Upper lobe of left lung (tissue), 6 donors: ENCODE measurements around the gene BAG5. TPM values are rescaled to one million over a fixed set of nuclear protein-coding genes. Genes with fewer than 3 reads are reported as not detected.

Experiments used
- ATAC-seq, 2 donors: fragments of 200-7000 bp; cut with Tn5 transposase; one replicate each; pipeline ENCODE4 v1.9.1; 2022; ENCODE audit warnings: mild to moderate bottlenecking in 2 of 2, moderate library complexity in 2 of 2; ENCODE audit not compliant: low FRiP score in 2 of 2
- DNase-seq, 2 donors: peaks; one replicate each; pipeline ENCODE4 v3.0.0-alpha.2; 2019 to 2020
- H3K27ac ChIP-seq, 4 donors: fragments of 200-600 bp; sonication (generic); one replicate each; pipeline ENCODE4 v1.5.1; 2016 to 2019
- H3K27me3 ChIP-seq, 4 donors: fragments of 200-600 bp; sonication (generic); one replicate each; pipeline ENCODE4 v1.5.1; 2017 to 2019
- H3K36me3 ChIP-seq, 4 donors: fragments of 200-600 bp; sonication (generic); one replicate each; pipeline ENCODE4 v1.5.1; 2016 to 2019
- H3K4me1 ChIP-seq, 4 donors: fragments of 200-600 bp; sonication (generic); one replicate each; pipeline ENCODE4 v1.5.1; 2018 to 2019
- H3K4me3 ChIP-seq, 4 donors: fragments of 200-600 bp; sonication (generic); one replicate each; pipeline ENCODE4 v1.5.1; 2017 to 2019; ENCODE audit warnings: mild to moderate bottlenecking in 2 of 4, moderate library complexity in 1 of 4
- H3K9me3 ChIP-seq, 4 donors: fragments of 200-600 bp; sonication (generic); one replicate each; pipeline ENCODE4 v1.5.1; 2018 to 2019
- EP300 ChIP-seq, 4 donors: sonication (generic); formaldehyde crosslinking; IDR thresholded peaks; one replicate each; pipeline ENCODE4 v1.5.1; 2017; ENCODE audit warnings: antibody characterized with exemption in 4 of 4, control low read depth in 2 of 4
- POLR2A ChIP-seq, 4 donors: fragments of 450-650 bp; IDR thresholded peaks; one replicate each; pipeline ENCODE4 v1.5.1; 2016 to 2017; ENCODE audit warnings: antibody characterized with exemption in 4 of 4, mild to moderate bottlenecking in 2 of 4
- POLR2AphosphoS5 ChIP-seq, 2 donors: sonication (generic); formaldehyde crosslinking; IDR thresholded peaks; one replicate each; pipeline ENCODE4 v1.5.1; 2017; ENCODE audit warnings: antibody characterized with exemption in 2 of 2
- WGBS, 2 donors: methylation state at CpG; one replicate each; pipeline ENCODE4 v1.1.5; 2017 to 2018; 5-methylcytosine and 5-hydroxymethylcytosine counted together
- total RNA-seq, 6 donors: library from RNA; depleted of rRNA in 4 of 6; stranded (reverse); fragments of >200 nt in 4 of 6; gene quantifications; one replicate each; pipeline versions ENCODE4 v1.1.0 to v1.2.1, GENCODE V29; 2016 to 2021
- TF ChIP-seq, protein P1 (sequence below), 6 experiments: fragments of 450-650 bp in 4 of 6; fragments of 200-600 bp in 2 of 6; sonication (generic) in 2 of 6; IDR thresholded peaks; one replicate each; pipeline ENCODE4 v1.5.1; 2016 to 2019; ENCODE audit warnings: antibody characterized with exemption in 6 of 6
- donor health status: DM: no; HTN: no; CAD: no; lungs with moderate emphysema.
- donor health status: DM: no; HTN: yes; CAD: no; lungs with severe emphysema.

Gene BAG5
- total RNA-seq, 6 donors from 2014 or later: 12.6 to 36.9 (median 27.1) TPM

DNA sequence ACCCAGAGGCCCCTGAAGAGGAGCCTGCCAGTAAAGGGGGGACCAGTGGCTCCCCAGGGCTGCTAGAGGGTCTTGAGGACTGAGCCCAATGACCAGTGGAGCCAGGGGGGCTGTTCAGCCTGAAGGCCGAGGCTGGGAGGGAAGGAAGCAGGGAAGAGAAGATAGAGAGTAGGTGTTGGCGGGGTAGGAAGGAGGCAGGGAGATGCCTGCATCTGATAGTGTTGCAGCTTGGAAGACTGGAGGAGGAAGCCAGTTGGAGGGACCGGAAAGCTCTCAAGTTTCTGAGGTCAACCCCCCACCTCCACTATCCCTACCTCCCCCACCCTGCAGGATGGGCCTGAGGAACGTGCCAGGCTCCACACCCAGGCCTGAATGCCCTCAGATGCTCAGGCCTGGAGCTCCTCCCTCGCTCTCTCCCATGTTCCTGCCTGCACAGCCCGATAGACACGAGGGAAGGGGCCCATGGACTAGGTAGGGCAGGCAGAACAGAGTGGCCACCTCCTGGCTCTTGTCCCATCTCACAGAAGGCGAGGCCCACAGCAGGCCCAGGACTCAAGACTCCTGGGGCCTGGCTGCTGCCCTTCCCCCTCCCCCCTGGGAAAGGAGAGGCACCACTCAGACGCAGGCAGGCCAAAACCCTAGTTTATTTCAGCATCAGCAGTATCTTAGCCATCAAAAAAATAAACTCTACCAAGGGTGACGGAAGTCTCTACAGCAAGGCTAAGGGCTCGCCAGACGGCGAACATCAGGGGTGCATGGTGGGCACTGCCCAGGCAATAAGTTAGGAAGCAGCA lies 43.2 kb downstream of the BAG5 start:
- ATAC-seq (no peak), DNase-seq (no peak)
- Histone ChIP-seq H3K27me3 (peaks cover 0 to 20% (median 11%) of the 10 kb centered on the region in 4 donors), H3K9me3 (no peaks in the 10 kb centered on the region), H3K36me3 (no peaks in the 10 kb centered on the region), H3K4me1 (peaks cover 49 to 56% (median 50%) of the 10 kb centered on the region in 4 donors), H3K27ac (peak overlapping the region in 2 of 4 donors; percentile 41 to 42), H3K4me3 (no peak overlapping the region)
- TF ChIP-seq POLR2A (IDR thresholded peaks at IDR 0.05) (no peak), POLR2AphosphoS5 (IDR thresholded peaks at IDR 0.05) (no peak), EP300 (IDR thresholded peaks at IDR 0.05) (no peak)
- TF ChIP-seq, protein P1, sequence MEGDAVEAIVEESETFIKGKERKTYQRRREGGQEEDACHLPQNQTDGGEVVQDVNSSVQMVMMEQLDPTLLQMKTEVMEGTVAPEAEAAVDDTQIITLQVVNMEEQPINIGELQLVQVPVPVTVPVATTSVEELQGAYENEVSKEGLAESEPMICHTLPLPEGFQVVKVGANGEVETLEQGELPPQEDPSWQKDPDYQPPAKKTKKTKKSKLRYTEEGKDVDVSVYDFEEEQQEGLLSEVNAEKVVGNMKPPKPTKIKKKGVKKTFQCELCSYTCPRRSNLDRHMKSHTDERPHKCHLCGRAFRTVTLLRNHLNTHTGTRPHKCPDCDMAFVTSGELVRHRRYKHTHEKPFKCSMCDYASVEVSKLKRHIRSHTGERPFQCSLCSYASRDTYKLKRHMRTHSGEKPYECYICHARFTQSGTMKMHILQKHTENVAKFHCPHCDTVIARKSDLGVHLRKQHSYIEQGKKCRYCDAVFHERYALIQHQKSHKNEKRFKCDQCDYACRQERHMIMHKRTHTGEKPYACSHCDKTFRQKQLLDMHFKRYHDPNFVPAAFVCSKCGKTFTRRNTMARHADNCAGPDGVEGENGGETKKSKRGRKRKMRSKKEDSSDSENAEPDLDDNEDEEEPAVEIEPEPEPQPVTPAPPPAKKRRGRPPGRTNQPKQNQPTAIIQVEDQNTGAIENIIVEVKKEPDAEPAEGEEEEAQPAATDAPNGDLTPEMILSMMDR (IDR thresholded peaks at IDR 0.05): no peak
- 42 to 48% methylated on average over 11 to 13 of the region's 13 CpGs for WGBS, 2 donors

DNA sequence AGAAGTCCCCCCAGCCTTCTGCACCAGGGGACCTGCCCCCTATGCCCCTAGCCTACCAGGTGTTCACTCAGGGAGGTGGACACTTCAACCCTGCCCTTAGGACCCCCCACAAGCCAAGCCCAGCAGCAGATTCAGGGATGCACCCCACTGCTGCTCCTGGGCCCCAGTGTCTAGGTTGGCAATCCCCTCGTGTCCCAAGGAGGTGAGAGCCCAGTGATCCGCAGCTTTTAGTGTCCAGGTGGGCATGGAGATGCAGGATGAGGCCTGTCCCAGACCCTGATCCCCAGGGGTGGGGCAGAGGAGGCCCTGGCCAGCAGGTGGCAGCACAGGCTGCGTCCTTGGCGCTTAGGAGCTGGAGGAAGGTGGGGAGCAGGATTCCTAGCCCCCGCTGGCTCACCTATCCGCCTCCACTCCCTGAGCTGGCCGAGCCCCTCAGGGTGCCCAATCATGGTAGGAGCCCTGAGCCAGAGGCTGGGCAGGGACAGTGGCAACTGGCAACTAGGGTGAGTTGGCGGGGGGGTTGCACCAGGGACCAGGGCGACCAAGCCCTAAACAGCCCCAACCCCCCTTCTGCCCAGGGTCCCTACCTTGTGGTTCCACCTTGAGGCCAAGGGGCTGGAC lies 43.9 kb downstream of the BAG5 start:
- peaks cover 51 to 61% (median 55%) of the 10 kb centered on the region in 4 donors for H3K4me1 ChIP-seq
- no peaks in the 10 kb centered on the region for H3K36me3 ChIP-seq
- peak overlapping the region in 3 of 4 donors; percentile 43 to 61 (median 52) for H3K27ac ChIP-seq
- no peaks in the 10 kb centered on the region for H3K9me3 ChIP-seq
- no peak overlapping the region for H3K4me3 ChIP-seq
- DNase-seq (peak; percentile 62 to 93), ATAC-seq (peak; percentile 53 to 76)
- H3K27me3 ChIP-seq: peaks cover 0 to 20% (median 11%) of the 10 kb centered on the region in 4 donors
- TF ChIP-seq, protein P1 (IDR thresholded peaks at IDR 0.05): peak; percentile 79 to 93 (median 89)
- TF ChIP-seq EP300 (IDR thresholded peaks at IDR 0.05): no peak
- 31 to 48% methylated on average over 2 to 8 of the region's 9 CpGs for WGBS, 2 donors

DNA sequence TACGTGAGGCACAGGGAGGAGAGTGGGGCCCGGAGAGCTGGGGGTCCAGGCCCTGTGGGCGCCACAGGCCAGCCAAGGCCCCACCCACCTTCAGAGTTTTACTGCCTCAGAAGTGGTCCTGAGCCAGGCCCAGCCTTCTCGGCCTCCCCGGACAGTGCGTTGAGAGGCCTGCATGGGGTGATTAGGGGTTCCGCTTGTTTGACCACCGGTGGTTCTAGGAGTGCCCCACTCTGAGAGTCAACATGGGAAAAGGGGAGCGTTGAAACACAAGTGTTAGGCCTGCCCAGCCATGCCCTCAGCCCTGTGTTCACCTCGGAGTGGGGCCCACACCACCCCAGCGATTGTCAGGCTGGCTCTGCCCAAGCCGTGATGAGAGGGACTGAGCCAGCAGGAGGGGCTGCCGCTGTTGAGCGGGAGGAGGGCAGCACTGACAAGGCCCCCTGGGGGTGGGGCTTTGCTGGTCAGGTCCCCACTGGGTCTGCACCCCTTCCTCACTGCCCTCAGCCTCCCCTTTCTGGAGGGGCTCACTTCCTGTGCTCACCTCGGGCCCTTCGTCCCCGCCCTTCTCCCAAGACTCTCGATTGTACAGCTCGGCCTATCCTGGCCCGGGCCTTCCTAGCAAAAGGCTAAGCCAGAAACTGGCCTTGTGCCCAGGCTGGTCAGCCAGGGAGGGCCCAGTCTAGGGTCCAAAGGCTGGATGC lies 44.6 kb downstream of the BAG5 start:
- WGBS, 2 donors: 45 to 52% methylated on average over 18 to 20 of the region's 20 CpGs
- Histone ChIP-seq H3K9me3 (no peaks in the 10 kb centered on the region), H3K4me1 (peaks cover 53 to 63% (median 56%) of the 10 kb centered on the region in 4 donors), H3K36me3 (no peaks in the 10 kb centered on the region), H3K4me3 (no peak overlapping the region), H3K27me3 (peaks cover 0 to 14% (median 9%) of the 10 kb centered on the region in 4 donors), H3K27ac (peak overlapping the region in 3 of 4 donors; percentile 43 to 61 (median 52))
- ATAC-seq (peak in 1 of 2 donors; percentile 1), DNase-seq (no peak)
- TF ChIP-seq, protein P1 (IDR thresholded peaks at IDR 0.05): no peak
- TF ChIP-seq EP300 (IDR thresholded peaks at IDR 0.05) (no peak), POLR2A (IDR thresholded peaks at IDR 0.05) (no peak), POLR2AphosphoS5 (IDR thresholded peaks at IDR 0.05) (no peak)

DNA sequence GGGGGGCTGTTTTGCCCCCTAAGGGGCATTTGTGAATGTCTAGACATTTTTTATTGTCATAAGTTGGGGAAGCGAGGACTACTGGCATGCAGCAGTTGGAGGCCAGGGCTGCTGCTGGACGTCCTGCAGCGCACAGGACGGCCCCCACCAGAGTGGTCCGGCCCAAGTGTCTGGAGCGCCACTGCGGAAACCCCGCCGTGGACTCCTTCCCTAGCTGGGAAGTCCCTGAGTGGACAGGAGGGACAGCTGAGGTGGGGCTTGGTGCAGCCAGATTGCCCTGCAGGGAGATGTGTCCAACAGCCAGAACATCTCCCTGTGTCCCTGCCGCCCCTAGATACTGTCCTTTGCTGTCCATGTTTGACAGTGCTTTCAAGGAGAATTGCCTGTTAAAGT lies 45.3 kb downstream of the BAG5 start:
- Histone ChIP-seq H3K9me3 (no peaks in the 10 kb centered on the region), H3K4me3 (no peak overlapping the region), H3K4me1 (peaks cover 50 to 62% (median 56%) of the 10 kb centered on the region in 4 donors), H3K27ac (no peak overlapping the region), H3K36me3 (peaks cover 0 to 4% (median 0%) of the 10 kb centered on the region in 4 donors), H3K27me3 (peaks cover 0 to 7% (median 7%) of the 10 kb centered on the region in 4 donors)
- ATAC-seq: no peak
- no peak for DNase-seq
- 71 to 84% methylated on average over 10 of the region's 10 CpGs for WGBS, 2 donors
- TF ChIP-seq POLR2AphosphoS5 (IDR thresholded peaks at IDR 0.05) (no peak), EP300 (IDR thresholded peaks at IDR 0.05) (no peak), POLR2A (IDR thresholded peaks at IDR 0.05) (no peak)
- TF ChIP-seq, protein P1 (IDR thresholded peaks at IDR 0.05): no peak
